Activated CD8-positive, alpha-beta memory T cell treated with anti-CD3 and anti-CD28 coated beads, Interleukin-2, amount 50 U/mL, for 4 hours (primary cell): ENCODE data around the gene EFHC1.
"Not testable (repeated sequence)": the region's sequence is repeated elsewhere in the genome, so short reads cannot be mapped to it uniquely, and the experiment has no call there.

Experiments used
- DNase-seq: peaks from one replicate; pipeline ENCODE4 v3.0.0-alpha.2; 2020

The EFHC1 gene

DNA sequence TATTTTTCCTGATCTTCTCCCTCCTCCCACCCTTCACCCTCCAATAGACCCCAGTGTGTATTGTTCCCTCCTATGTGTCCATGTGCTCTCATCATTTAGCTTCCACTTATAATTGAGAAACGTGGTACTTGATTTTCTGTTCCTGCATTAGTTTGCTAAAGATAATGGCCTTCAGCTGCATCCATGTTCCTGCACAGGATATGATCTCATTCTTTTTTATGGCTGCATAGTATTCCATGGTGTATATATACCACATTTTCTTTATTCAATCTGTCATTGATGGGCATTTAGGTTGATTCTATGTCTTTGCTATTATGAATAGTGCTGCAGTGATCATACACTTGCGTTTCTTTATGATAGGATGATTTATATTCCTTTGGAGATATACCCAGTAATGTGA is 41.1 kb downstream of the EFHC1 start:
- not testable (repeated sequence) for DNase-seq

DNA sequence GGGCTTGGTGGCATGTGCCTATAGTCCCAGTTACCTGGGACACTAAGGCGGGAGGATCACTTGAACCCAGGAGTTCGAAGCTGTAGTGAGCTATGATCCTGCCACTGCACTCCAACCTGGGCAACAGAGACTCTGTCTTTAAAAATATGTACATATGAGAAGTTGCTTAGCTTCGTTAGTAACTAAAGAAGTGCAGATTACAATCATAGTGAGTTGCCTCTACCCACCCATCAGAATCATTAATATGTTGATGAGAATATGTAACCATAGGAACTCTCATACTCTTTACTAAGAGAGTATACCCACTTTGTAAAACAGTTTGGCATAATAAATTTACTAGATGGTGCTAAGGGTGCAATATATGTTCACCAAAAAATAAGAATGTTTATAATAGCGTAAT is 54.0 kb downstream of the EFHC1 start:
- DNase-seq: no peak

DNA sequence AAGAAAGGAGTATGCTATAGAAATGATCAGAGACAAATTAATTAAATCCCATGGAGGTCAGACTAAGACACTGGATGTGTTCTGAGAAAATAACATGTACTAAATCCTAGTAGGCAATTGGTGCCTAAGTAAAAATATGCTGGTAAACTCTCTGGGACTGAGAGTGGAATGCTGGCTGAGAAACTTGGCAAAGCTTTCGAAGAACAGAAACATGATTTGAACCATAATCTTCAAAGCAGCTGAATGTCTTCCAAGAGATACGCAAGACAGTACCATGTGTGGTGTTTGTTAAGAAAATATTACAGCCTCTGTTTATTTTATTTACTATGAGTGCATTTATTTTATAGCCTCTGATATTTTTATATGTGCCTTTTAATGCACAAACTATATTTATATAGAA is 55.2 kb downstream of the EFHC1 start:
- DNase-seq: no peak

DNA sequence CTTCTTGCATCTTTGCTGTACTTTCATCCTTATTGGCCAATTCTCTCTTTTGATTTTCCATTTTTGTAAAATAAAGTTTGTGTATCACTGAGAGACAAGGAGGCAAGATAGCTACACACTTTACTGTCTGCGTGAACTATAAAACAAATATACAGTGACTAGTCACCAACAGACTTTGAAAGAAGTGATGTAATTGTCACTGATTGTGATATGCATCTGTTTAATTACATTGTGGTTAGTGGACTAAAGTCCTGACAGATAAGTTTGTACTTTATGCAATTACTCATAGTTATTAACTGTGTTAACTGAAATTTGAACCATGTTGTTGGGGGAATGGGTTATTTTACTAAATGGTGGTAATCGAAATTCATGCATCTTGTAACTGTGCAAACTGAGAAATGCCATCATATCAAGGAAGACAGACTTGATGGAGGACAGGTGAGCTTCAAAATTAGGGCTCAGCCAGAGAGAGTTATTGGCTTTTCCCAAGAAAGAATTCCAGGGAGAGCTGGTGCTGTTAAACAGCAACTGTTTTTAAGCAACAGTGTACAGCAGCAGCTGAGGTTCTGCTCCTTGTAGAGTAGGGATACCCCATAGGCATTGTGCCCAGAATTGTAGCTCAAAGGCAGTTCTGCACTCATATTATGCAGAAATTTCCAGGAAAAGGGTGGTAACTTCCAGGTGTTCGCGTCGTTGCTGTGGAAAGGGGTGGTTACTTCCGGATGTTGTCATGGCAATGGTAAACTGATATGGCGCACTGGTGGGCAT is 62.9 kb downstream of the EFHC1 start:
- no peak for DNase-seq

DNA sequence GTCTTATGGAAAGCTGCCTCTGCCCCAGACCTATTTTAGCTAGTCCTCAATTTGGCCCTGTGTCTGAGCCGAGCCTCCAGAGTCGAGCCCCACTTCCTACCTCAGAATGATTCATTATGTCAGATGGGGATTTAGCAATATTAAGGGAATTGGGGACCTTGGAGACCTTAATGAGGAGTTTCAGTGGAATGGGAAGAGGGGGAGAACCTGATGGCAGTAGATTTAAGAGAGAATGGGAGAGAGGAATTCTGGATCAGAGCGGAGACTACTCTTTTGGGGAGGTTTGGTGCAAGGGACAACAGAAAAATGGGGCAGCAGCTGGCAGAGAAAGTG is 63.5 kb downstream of the EFHC1 start:
- DNase-seq: no peak

DNA sequence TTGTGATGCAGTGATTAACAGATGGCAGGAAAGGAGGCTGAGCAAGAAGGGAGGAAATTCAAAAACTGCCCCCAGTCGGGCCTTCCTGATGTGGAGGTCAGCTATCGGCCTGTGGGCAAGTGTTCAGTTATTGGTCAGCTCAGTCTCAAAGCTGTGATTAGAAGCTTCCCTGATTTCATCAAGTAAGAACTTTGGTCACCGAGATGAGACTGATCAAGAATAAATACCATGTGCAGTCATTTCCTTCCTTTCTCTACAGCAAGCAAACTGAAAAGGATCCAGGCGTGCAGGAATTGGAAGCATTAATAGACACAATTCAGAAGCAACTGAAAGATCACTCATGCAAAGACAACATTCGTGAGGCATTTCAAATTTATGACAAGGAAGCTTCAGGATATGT is 69.7 kb downstream of the EFHC1 start:
- DNase-seq: no peak

DNA sequence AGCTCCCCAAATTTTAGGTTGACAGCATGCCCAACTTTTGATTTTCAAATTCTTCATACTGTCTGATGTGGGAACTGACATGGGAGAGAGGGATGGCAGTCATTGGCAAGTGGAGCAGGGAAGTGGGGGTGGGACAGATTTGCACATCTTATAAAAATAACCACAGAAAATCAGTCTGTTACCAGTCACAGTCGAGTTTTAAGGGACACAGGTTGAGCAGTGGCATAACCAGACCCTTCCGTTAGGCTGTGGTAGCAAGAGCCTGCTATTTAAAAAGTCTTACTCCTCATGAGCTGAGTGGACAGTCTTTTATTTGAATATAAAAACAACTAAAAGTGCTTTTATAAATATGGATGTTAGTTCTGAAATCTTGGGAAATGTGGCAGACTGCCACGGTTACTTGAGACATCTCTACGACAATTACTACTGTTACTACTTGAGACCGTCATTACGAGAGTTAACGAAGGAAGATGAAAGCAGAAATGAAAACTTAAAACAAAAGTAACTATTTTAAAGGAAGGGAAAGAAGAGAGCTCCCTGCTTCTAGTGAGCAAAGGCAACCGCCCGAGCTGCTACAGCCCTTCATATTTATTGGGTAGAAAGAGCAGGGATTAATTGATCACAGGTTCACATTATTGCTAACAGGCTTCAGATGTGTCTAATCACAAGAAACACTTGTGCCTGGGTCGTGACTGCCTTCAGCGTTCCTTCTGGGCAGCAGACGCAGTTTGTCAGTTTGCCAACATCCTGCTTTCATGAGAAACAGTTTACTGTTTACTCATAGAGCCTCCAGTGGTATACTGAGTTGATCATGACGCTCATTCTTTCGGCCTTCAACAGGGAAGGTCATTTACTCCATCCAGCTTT is 71.3 kb downstream of the EFHC1 start:
- no peak for DNase-seq

DNA sequence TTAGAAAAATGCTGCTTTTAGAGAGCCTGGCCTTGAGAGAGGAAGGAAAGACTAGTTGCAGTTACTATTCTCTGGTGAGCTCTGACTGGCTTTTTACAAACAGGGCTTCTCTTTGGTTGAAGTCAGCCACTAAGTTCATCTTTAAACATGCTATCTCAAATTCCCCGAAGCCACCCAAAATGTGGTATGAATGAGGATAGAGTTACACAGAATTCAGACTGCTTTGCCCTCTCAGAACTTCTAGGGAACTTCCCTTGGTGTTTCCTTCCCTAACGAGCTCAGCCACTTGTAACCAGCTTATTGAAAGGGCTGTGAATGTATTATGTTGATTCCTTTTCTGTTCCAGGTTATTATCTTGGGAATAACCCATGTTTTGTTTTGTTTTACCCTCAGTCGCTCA is 73.5 kb downstream of the EFHC1 start:
- DNase-seq: no peak

DNA sequence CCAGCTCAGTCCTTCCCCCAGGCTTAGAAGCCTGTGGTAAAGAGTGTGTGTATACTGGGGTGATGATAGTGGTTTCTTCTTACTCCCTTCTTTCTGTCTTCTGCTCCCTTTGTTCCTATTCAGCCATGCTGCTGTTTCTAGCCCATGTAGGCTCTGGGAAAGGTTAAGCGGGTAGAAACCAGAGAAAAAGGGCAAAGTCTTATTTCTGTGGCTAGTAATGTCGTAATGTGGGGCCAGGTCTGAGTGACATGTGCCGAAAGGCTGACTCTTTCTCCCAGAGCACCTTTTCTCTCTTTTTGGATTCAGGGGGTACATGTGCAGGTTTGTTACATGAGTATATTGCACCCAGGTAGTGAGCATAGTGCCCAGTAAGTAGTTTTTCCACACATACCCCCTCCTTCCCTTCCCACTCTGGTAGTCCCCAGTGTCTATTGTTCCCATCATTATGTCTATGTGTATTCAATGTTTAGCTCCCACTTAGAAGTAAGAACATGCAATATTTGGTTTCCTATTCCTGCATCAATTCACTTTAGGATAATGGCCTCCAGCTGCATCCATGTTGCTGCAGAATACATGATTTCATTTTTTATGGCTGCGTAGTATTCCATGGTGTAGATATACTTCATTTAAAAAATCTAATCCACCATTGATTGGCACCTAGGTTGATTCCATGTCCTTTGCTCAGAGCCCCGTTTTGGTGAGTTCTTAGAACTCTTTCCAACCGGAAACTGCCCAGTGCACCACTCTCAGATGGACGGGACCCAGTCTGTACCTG is 74.3 kb downstream of the EFHC1 start:
- no peak for DNase-seq

DNA sequence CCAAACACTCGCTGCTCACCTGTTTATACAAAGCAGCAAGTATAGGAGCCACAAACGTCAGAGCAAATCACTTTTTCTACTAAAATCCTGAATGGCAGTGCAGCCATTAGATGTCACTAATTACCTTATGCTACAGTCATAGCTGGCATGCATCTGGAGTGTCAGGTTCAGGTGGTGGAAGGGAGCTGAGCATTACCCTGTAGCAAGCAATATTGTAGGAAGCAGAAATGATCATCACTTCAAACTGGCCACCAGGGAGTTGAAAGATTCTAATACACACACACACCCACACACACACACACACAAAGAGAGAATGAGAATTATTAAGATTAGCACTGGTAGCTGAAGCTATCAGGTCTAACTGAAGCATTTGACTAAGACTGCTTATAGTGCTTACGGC is 75.8 kb downstream of the EFHC1 start:
- DNase-seq: no peak

DNA sequence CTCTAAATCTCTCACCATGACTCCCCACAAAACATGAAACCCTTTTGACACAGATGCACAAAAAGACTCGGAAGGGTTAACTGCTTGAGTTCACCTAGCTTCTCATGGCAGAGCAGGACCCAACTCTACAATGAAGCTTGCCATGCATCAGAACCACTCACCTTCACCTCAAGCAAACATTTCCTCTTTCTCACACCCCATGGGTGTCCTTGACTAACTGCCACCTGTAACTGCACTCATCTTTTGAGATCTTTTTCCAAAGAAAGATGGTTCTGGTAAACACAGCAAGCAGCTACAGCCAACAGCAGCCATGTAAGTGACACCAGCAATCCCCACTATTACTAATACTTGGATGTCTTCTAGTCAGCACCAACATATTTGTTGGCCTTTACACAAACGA is 76.5 kb downstream of the EFHC1 start:
- DNase-seq: no peak

DNA sequence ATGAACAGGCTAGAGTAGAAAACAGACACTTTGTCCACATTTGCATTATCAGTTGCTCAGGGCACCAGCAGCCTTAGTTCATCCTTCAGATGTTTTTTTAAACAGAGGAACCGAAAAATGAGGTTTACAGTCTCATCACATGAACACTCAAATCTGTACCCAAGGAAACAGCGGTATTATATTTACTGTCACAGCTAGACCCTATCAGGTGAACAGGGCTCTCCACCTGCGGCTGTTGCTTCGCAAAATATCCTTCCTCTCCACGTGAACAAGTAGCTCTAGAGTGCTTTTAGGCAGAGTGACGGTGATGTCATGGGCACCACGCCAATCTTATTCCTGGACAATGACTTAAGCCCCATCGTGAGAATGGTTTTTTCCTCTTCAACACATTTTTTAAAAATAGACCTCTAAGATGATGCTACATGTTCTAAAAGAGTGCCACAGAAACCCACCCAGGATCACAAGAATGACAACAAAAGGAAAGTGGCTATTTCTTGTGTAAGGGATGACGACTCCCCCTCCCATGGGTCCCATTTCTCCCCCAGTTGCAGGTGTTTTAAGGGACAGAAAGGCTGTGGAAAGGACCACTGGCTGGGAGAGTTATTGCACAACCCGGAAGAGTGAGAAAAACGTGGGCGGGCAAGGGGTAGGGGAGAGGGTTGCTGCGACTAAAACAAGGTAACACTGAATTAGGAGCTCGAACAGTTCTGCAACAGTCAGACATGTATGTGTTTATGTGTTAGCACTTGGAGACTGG is 77.7 kb downstream of the EFHC1 start:
- DNase-seq: no peak

DNA sequence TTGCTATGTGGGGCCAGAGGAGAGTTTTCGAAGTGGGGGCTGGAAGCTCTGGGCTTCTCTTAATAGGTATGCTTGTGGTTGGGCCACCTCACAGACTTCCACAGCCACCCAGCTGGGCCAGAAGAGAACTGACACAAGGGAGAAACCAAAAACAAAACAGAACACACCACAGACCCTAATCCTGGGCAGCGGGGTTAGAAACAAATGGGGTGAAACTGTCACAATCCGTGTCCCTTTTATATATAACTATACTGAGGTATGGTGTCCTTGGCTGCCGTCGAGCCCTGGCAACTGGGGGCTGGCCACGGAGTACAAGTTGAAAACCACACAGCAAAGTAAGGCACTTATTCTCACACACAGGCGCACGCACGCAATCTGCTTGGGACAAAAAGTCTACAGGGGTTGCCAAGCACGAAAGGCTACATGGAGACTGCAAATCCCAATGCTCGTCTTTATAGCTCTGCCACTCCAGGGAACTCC is 78.4 kb downstream of the EFHC1 start:
- DNase-seq: no peak

DNA sequence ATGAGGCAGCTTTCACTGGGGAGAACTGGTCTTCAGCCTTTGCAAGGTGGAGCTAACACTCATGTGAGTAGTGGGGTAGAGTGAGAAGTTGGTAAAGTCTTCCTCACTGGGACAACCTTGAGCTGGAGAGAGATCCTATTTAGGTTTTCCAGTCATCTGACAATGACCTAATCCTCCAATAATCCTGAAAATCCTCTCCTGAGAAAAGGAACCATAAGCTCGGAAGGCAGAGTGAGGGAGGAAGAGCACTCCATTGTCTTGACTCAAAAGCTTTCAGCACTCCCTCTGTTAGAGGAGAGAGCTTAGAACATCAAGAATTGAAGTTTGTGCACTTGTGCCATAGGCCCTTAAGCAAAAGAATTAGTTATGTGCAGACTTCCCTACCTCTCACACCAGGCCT is 78.9 kb downstream of the EFHC1 start:
- DNase-seq: no peak

DNA sequence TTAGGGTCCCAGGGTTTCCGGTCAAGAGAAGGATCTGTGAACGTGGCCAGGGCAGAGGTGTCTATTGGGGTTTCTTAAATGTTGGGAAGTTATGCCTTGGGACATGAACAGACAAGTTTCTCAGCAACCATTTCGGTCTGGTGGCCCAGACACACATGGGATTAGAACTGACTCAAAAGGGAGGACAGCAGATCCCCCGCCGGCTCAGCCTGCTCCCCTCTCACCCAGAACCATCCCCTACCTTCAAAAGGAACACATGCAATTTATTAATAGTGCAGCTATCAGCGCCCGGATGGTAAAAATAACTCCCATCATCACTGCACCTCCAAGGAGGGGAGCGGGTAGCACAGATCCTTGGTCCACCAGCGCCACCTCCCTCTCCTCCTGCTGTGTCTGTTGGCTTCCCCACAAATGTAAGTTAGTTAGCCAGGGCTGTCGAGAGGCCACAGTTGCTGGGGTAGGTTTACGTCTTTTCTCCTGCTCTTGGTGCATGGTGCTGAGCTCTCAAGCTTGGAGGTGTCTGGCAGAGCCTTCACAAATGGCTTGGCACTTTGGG is 79.6 kb downstream of the EFHC1 start:
- no peak for DNase-seq

DNA sequence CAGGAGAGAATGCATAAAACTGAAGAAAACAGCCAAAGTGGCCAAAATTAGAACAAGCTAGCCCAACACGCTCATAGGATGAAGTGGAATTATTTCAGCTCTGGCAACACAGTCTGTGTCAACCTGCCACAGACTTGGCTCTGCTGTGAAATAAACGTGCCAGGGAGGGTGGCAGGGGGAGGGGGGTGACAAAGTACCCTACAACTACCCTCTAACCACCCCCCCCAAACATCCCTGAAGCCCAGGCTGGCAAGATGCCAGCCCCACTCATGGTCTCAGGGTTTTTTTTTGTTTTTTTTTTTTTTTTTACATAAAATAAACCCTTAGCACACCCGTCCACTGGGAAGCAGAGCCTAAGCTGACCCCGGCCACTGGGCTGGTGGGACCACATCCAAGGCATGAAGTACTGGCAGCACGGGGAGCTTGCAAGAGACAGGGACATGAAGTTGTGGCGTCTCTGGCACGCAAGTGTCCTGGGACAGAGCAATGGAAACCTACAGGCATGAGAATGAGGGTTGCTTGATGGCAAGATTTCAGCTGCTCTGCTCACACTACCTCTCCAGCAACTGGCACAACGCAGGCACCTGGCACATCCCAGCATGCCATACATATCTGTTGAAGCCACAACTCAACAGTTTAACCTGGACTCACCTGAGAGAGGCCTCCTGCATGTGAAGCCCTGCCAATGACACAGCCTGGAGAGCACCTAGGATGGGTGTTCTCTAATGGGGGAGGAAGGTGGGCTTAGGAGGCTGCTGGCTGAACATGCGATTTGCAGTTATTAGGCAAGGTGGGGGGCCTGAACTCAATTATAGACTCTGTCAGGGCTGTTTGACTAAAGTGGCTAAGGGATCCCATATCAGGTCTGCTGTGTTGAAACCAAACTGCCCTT is 80.3 kb downstream of the EFHC1 start:
- no peak for DNase-seq

DNA sequence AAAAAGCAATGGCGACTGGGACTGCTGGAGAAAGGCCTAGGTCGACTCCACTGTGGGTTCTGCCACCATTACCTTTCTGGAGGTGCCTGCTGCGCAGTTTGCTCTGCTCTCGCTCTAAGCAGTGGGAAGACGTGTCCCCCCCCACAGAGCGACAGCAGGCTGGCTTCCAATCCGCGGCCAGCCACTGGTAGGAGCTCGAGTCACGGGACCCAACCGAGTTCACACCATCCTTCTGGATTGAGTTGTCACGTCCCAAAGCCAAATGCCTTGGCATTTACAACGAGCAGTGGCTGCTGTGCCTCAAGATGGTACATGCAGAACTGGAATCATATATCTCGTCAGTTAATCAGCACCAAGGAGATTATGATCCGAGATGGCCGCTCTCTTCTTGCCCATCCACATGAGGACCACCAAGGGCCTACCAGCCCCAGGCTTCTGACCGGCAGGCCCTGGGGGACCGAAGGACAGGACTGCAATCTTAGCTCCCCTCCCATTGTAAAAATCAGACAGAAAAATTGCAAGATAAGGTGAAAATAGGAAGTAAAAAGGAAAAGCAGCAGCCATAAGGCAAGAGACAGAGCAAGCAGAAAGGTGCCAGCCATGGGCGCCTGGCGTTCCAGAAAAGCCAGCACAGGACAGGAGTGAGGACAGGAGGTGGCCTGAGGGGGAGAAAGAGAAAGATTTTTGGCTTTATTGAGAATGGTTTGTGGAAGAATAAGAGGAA is 82.3 kb downstream of the EFHC1 start:
- no peak for DNase-seq

DNA sequence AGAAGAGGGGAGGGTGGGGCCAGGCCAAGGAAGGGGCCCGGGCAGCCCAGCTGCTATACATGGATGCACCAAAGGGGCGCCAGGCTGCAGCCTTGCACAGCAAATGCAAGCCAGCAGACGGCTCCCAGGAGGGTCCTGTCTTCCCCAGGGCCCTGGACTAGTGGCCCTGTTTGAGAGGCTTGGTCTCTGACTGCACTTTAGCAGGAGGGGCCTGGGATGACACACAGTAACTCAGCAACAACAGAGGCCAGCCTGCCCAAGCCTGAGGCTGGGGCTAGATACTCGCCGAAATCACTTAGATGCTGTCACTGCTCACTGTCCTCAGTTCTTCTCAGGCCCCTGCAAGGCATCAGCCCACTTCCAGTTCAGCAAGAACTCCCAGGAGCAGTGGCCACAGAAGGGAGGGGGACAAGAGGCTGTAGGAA is 83.2 kb downstream of the EFHC1 start:
- no peak for DNase-seq

DNA sequence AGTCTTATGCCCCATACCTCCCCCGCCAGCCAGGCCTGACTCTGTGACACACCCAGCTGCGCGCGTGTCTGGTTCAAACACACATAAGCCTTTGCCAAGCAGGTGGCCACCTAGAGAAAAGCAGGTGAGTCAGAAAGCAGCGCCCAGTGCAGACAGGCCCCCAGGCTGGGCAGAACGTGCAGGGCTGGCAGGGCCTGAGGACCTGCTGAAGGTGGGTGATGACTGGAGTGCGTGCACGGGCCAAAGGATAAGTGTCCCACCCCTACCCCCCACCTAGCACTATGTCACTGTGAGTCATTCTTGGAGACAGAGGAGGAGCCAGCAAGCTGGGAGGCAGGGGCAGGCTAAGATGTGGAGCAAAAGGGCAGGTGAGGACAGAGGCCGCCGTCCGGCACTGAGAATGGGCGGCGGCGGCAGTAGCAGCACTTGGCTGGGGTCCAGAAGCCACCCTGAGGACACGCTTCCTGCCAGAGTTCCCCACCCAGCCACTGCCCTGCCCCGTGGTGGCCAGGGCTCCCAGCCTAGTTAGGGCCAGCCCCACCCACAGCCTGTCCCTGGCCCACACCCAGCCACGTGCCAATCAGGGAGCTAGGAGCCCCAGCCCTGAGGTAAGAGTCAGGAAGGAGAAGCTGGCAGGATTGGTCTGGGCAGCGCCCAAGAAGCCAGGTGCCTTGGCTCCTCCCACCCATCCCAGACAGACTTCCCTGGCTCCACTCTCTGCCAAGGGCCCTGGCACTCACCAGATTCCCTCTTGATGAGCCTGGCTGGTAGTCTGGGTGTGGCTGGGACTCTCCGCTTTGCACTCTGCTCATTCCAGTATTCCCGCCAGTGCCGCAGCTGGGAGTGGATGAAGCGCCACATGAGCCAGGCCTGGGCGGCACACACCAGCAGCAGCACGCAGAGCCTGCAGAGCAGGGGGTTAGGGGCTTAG is 84.0 kb downstream of the EFHC1 start:
- no peak for DNase-seq

DNA sequence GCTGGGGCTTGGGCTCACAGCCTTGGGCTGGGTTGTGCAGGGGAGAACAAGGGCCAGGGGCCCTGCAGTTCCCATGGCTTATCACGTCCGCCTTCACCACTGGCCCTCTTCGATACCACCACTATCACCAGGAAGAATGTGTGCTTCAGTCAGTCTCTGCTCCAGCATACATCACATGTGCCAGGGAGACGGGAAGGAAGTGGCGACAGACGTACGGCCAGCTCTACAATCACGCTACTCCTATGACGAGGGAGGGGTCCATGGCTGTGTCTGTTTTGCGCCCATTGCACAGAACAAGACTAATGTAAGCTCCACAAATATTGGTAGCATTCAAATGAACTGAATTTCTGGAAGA is 84.6 kb downstream of the EFHC1 start:
- DNase-seq: no peak
